ENCODE data around the gene YIF1A. TPM values are rescaled to one million over a fixed set of nuclear protein-coding genes. Genes with fewer than 3 reads are reported as not detected.

YIF1A gene
- total RNA-seq, 1 experiment from 2014 or later: 64.3 TPM

DNA sequence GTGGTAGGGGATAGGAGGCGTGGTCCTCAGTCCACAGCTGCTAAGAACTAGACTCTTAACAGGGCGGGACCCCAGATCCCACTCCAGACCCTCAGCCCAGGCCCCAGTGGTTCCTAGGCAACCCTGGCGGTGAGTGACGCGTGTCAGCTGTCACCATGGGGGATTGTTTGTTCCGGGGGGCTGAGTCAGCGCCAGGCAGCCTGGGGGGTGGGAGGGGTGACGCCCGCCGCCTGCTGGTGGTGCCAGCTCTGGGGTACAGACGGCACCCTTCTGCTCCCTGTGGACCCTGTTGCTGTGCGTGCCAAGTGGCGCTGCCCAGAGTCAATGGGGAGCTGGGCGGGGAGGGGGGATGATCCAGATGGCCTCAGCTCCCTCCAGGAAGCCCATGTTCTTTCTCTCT lies 8.5 kb downstream of the YIF1A start:
- no peak overlapping the region for H3K27ac Mint-ChIP-seq
- Histone ChIP-seq H3K4me2 (ENCODE audit: insufficient read depth, insufficient read length, low read length) (no peak overlapping the region), H3K4me1 (ENCODE audit: insufficient read depth, low read length) (no peaks in the 10 kb centered on the region), H3K18ac (ENCODE audit: insufficient read length, low read depth, low read length) (no peak overlapping the region), H4K8ac (replicated peaks; ENCODE audit: insufficient read length, low read depth, low read length) (no peak overlapping the region), H3K79me2 (ENCODE audit: insufficient read depth, low read length) (no peaks in the 10 kb centered on the region), H3T11ph (ENCODE audit: low read length) (no peak overlapping the region), H2BK5ac (ENCODE audit: insufficient read length, low read length) (no peak overlapping the region), H2BK20ac (ENCODE audit: low read depth, low read length, poor library complexity, severe bottlenecking) (no peak overlapping the region), H3K56ac (ENCODE audit: insufficient read length, low read depth, low read length) (no peak overlapping the region), H3K23ac (ENCODE audit: insufficient read length, low read depth, low read length) (no peak overlapping the region), H2AFZ (ENCODE audit: low read length) (no peak overlapping the region), H3K23me2 (ENCODE audit: insufficient read length, low read depth, low read length, poor library complexity, severe bottlenecking) (no peaks in the 10 kb centered on the region), H2BK15ac (ENCODE audit: low read depth, low read length) (no peak overlapping the region), H3K27ac (ENCODE audit: insufficient read length, low read depth, low read length) (no peak overlapping the region), H3K27me3 (ENCODE audit: insufficient read depth, low read length) (no peaks in the 10 kb centered on the region), H2AK5ac (ENCODE audit: insufficient read length, low read length) (no peak overlapping the region), H3K79me1 (ENCODE audit: insufficient read depth, low read depth, low read length, poor library complexity, severe bottlenecking) (no peaks in the 10 kb centered on the region), H4K91ac (ENCODE audit: insufficient read length, low read depth, low read length) (no peak overlapping the region), H3K9me3 (ENCODE audit: control insufficient read depth, low read depth, low read length) (no peaks in the 10 kb centered on the region), H3K4ac (ENCODE audit: low read depth, low read length) (no peak overlapping the region), H3K14ac (ENCODE audit: insufficient read depth, low read length) (no peak overlapping the region), H3K9ac (ENCODE audit: extremely low read depth, insufficient read length, low read length) (no peak overlapping the region), H4K20me1 (ENCODE audit: control insufficient read depth, insufficient read depth, insufficient read length) (no peaks in the 10 kb centered on the region), H2BK120ac (ENCODE audit: low read depth, low read length, poor library complexity, severe bottlenecking) (no peak overlapping the region), H2BK12ac (ENCODE audit: insufficient read length, low read depth, low read length) (no peak overlapping the region), H4K5ac (ENCODE audit: insufficient read length, low read depth, low read length) (no peak overlapping the region)
- H3K9me3 Mint-ChIP-seq: no peaks in the 10 kb centered on the region
- no peak overlapping the region; a peak in 2 of 5 replicates for H3K4me3 Mint-ChIP-seq
- H3K27me3 Mint-ChIP-seq (ENCODE audit: low read depth): peaks cover 23% of the 10 kb centered on the region
- no CpG with 5 or more reads among the region's 14 CpGs for WGBS (ENCODE audit: extremely low coverage, insufficient read length, low lambda C conversion rate)
- TF ChIP-seq CTCF (conservative IDR thresholded peaks at IDR 0.05): no peak
- no peak for DNase-seq
- peaks cover 0 to 19% (median 10%) of the 10 kb centered on the region in 3 experiments; a peak in 5 of 7 replicates for H3K36me3 Mint-ChIP-seq (ENCODE audit: insufficient read depth in 1 of 3, low read depth in 3 of 3)
- peaks cover 26 to 29% of the 10 kb centered on the region in 2 experiments for H3K4me1 Mint-ChIP-seq

Data from H9 (cell line).